ENCODE measurements around the gene MIGA2.

- no peak for TF ChIP-seq TCF12 (IDR thresholded peaks at IDR 0.05; ENCODE audit: low read depth, low read length)
- no peak for TF ChIP-seq CEBPB (IDR thresholded peaks at IDR 0.05; ENCODE audit: low read depth, low read length)
- peak in 2 of 3 experiments; percentile 69 to 83; a peak in 3 of 4 replicates for TF ChIP-seq CTCF (IDR thresholded peaks at IDR 0.05; ENCODE audit: control extremely low read depth in 1 of 3, insufficient read depth in 1 of 3, low read depth in 1 of 3, low read length in 3 of 3)
- no peak for TF ChIP-seq POLR2A (IDR thresholded peaks at IDR 0.05; ENCODE audit: control extremely low read depth in 1 of 2, low read depth in 2 of 2, low read length in 2 of 2)
- no peak for TF ChIP-seq POLR2AphosphoS5 (IDR thresholded peaks at IDR 0.05; ENCODE audit: low read depth, low read length)
- no peak for TF ChIP-seq MAFK (IDR thresholded peaks at IDR 0.05; ENCODE audit: low read depth, low read length)
- TF ChIP-seq RAD21 (IDR thresholded peaks at IDR 0.05 in 1 of 2, conservative IDR thresholded peaks at IDR 0.05 in 1 of 2; ENCODE audit: low read depth in 2 of 2, low read length in 2 of 2), result peak; percentile 2 to 35; a peak in 2 of 4 replicates
- TF ChIP-seq TEAD4 (IDR thresholded peaks at IDR 0.05; ENCODE audit: low read depth, low read length), result no peak
- no peak for TF ChIP-seq TAF1 (IDR thresholded peaks at IDR 0.05; ENCODE audit: low read depth, low read length)
These were observed 66.6 kb downstream of the MIGA2 start for GRCh38 chr9:129102791-129103594.

All from H1 (cell line).